ENCODE data around the gene CLDN1. TPM values are rescaled to one million over a fixed set of nuclear protein-coding genes. Genes with fewer than 3 reads are reported as not detected.

CLDN1 gene
- total RNA-seq, 1 experiment from 2014 or later: 1.0 TPM

DNA sequence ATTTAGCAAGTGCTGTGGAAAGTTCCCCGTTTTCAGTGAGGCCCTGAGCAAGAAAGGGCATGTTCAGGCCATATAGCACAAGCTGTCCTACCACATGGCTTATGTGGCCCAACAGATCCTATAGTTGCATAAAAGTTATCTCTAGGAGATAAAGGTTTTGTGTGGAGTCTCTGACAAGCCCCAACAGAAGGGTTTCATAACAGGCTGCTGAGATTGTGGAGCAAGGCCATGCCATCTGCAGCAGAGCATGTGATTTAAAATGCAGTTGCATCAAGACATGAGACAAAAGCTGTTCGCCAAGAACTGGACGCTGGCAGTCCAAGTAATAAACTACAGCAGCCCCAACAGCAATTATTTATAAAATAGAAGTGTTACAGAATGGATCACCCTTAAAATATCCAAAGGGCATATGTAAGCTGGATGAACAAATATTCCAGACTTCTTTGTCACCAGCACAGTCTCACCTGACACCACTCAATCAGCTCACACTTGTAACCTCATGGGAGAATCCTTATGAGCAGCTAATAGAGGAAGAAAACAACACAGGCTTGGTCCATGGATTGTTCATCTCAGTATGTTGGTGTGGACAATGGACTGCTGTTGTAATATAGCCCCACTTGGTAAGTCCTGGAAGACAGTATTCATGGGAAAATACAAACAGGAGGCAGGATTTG lies 14.4 kb upstream of the CLDN1 start:
- H3K4ac ChIP-seq (ENCODE audit: low read depth, low read length): no peak overlapping the region
- H3K79me2 ChIP-seq (ENCODE audit: insufficient read depth, low read length): no peaks in the 10 kb centered on the region
- Mint-ChIP-seq H3K9me3 (peaks cover 0 to 9% of the 10 kb centered on the region in 2 experiments; a peak in 2 of 5 replicates), H3K36me3 (ENCODE audit: insufficient read depth in 1 of 3, low read depth in 3 of 3) (no peaks in the 10 kb centered on the region; a peak in 1 of 7 replicates), H3K4me1 (no peaks in the 10 kb centered on the region), H3K27me3 (ENCODE audit: low read depth) (no peaks in the 10 kb centered on the region), H3K4me3 (no peak overlapping the region), H3K27ac (no peak overlapping the region)
- no peaks in the 10 kb centered on the region for H3K23me2 ChIP-seq (ENCODE audit: insufficient read length, low read depth, low read length, poor library complexity, severe bottlenecking)
- no peak overlapping the region for H4K5ac ChIP-seq (ENCODE audit: insufficient read length, low read depth, low read length)
- no peak overlapping the region for H2AK5ac ChIP-seq (ENCODE audit: insufficient read length, low read length)
- H2BK120ac ChIP-seq (ENCODE audit: low read depth, low read length, poor library complexity, severe bottlenecking): no peak overlapping the region
- no peak overlapping the region for H3T11ph ChIP-seq (ENCODE audit: low read length)
- no peak overlapping the region for H3K9ac ChIP-seq (ENCODE audit: extremely low read depth, insufficient read length, low read length)
- WGBS (ENCODE audit: extremely low coverage, insufficient read length, low lambda C conversion rate): no CpG with 5 or more reads among the region's 3 CpGs
- no peaks in the 10 kb centered on the region for H4K20me1 ChIP-seq (ENCODE audit: control insufficient read depth, insufficient read depth, insufficient read length)
- H3K14ac ChIP-seq (ENCODE audit: insufficient read depth, low read length): no peak overlapping the region
- no peak overlapping the region for H3K18ac ChIP-seq (ENCODE audit: insufficient read length, low read depth, low read length)
- H4K91ac ChIP-seq (ENCODE audit: insufficient read length, low read depth, low read length): no peak overlapping the region
- H3K4me1 ChIP-seq (ENCODE audit: insufficient read depth, low read length): no peaks in the 10 kb centered on the region
- H3K27me3 ChIP-seq (ENCODE audit: insufficient read depth, low read length): no peaks in the 10 kb centered on the region
- H3K79me1 ChIP-seq (ENCODE audit: insufficient read depth, low read depth, low read length, poor library complexity, severe bottlenecking): no peaks in the 10 kb centered on the region
- H4K8ac ChIP-seq (replicated peaks; ENCODE audit: insufficient read length, low read depth, low read length): no peak overlapping the region
- no peak overlapping the region for H3K4me2 ChIP-seq (ENCODE audit: insufficient read depth, insufficient read length, low read length)
- no peak overlapping the region for H2BK15ac ChIP-seq (ENCODE audit: low read depth, low read length)
- no peak overlapping the region for H2BK20ac ChIP-seq (ENCODE audit: low read depth, low read length, poor library complexity, severe bottlenecking)
- H2BK5ac ChIP-seq (ENCODE audit: insufficient read length, low read length): no peak overlapping the region
- no peak overlapping the region for H3K27ac ChIP-seq (ENCODE audit: insufficient read length, low read depth, low read length)
- H3K56ac ChIP-seq (ENCODE audit: insufficient read length, low read depth, low read length): no peak overlapping the region
- H3K23ac ChIP-seq (ENCODE audit: insufficient read length, low read depth, low read length): no peak overlapping the region
- no peak overlapping the region for H2AFZ ChIP-seq (ENCODE audit: low read length)
- no peak overlapping the region for H2BK12ac ChIP-seq (ENCODE audit: insufficient read length, low read depth, low read length)
- TF ChIP-seq, protein P1, sequence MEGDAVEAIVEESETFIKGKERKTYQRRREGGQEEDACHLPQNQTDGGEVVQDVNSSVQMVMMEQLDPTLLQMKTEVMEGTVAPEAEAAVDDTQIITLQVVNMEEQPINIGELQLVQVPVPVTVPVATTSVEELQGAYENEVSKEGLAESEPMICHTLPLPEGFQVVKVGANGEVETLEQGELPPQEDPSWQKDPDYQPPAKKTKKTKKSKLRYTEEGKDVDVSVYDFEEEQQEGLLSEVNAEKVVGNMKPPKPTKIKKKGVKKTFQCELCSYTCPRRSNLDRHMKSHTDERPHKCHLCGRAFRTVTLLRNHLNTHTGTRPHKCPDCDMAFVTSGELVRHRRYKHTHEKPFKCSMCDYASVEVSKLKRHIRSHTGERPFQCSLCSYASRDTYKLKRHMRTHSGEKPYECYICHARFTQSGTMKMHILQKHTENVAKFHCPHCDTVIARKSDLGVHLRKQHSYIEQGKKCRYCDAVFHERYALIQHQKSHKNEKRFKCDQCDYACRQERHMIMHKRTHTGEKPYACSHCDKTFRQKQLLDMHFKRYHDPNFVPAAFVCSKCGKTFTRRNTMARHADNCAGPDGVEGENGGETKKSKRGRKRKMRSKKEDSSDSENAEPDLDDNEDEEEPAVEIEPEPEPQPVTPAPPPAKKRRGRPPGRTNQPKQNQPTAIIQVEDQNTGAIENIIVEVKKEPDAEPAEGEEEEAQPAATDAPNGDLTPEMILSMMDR (conservative IDR thresholded peaks at IDR 0.05): no peak
- no peaks in the 10 kb centered on the region for H3K9me3 ChIP-seq (ENCODE audit: control insufficient read depth, low read depth, low read length)
- DNase-seq: no peak

Data from H9 (cell line).